Subcutaneous preadipocyte (primary cell): ENCODE data around the gene HOXB3. TPM values are rescaled to one million over a fixed set of nuclear protein-coding genes. Genes with fewer than 3 reads are reported as not detected.
A peak's percentile ranks its signal among the peaks of the same experiment; 100 is the strongest.

Source experiments
- small RNA-seq: library from RNA; depleted of rRNA; stranded (forward); fragments of <200 nt; gene quantifications from one replicate; pipeline ENCODE3, GENCODE V24; 2012
- total RNA-seq: library from RNA; depleted of rRNA; stranded (reverse); fragments of >200 nt; gene quantifications from 2 replicates; pipeline ENCODE4 v1.2.3, GENCODE V29; 2012

The HOXB3 gene
- 5.1 and 9.8 TPM in 2 replicates for total RNA-seq

DNA sequence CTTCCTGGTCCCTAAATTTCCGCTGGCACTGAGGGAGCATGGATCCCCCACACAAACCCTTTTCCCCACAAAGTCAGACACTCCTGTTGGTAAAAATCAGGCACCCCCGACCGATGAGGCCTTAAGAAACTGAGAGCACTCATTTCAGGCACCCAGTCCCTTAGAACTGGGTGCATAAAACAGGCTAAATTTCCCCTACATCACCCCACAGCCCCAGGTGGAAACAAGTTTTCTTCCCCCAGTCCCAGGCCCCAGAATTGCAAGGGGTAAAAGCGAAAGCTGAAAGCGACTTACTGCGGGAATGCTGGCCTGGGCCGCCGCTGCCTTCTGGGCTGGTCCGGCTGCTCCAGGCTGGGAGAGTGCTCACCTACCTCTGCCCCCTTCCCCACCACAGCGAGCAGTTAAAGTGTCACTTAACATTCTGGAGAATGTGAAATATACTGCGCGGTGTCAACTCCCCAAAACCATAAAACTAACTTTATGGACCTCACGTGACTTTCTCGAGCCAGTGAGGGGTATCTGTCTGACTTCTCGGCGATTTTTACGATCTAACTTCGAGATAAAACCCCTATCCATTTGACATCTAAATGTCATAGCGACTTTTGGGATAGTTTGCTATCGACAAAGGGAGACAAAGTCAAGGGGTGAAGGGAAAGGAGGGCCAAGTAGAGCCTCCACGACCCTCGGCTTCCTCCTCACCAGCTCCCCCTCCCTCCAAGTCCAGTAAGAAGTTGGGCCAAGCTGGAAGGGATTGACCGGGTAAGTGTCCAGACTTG, at the start of gene HOXB3:
Gene HOXB3, minus strand, starts transcription at position 411 of the 776 bp plus-strand sequence. CDS start 37,767 bp downstream, outside the sequence.

DNA sequence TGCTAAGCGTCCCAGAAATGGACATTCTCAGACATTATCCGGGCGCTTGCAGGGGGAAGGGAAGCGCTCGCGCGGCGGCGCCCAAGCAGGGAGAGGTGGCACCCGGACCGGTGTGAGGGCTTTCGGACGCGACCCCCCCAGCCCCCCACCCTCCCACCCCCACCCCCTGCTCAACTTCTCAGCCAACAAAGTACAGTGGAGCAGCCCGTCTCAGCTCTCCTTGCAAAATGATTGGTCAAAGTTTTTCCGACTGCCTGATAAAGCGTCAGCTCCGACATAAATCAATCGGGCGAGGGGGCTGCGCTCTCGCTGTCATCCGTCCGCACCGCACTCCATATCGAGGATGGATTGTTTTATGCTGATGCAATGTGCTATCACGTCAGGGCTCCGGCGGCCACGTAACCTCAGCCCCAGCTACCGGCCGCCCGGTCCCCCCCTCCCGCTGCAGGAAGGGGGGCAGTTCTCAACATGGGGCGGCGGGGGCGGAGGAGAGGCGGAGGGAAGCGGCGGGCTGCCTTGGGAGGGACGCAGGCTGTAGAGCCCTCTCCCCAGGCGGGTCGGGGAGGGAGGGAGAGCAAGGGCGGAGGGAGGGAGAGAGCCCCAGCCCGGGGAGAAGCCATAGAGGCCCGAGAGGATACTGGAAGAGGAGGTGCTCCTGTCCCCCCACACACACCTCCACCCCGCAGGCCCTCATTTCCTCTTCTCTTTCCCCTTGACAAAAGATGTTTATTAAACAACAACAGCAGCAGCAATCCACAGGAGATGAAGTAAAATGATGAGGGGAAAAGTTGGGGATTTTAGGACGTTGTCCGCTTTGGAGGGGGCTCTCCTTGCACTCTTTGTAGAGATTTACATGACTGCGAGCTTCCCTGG, 36.4 kb upstream of the HOXB3 start, which contains the start of gene HOXB9:
Gene HOXB9, minus strand, starts transcription at position 114 of the 873 bp plus-strand sequence. Its CDS starts 89 bp downstream, at position 25.

DNA sequence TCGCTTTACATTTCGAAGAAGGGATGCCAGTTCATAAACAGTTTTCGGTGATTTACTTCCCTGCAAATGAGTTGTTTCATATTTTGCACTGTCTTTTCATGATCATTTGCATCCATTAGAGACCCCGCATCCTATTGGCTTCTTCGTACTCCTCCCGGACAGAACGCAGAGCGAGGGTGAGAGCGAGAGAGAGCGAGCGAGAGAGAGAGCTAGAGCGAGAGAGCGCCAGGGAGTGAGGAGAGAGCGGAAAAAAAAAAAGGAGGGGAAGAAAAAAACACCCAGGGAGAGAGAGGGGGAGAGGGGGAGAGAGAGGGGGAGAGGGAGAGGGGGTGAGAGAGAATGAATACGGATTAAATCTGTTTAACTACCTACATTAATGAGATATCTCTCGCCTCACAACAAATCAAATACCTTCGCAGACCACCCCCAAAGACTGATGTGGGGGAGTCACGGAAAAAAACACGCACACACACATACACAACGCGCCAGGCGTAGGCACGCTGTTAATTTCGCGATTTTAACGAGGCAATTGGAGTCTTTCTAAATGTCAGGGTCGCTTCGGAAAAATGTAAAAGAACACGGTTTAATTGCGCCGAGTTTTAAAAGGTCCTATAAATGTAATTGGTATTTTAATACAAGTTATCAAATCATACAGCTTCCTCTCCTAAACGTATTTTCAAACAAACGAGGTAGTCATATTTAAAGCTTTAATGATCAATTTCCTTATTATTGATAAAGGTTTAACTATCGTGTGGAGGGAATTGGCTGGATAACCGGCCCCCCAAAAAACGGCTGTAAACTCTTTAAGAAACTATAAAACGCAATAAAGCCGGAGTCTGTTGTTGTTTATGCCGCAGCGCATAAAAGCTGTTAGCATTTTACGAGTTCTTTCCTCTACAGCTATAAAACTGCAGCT, 25.3 kb upstream of the HOXB3 start, which contains the start of gene HOXB8:
Gene HOXB8, minus strand, starts transcription at position 246 of the 916 bp plus-strand sequence. CDS start 588 bp downstream, outside the sequence.

DNA sequence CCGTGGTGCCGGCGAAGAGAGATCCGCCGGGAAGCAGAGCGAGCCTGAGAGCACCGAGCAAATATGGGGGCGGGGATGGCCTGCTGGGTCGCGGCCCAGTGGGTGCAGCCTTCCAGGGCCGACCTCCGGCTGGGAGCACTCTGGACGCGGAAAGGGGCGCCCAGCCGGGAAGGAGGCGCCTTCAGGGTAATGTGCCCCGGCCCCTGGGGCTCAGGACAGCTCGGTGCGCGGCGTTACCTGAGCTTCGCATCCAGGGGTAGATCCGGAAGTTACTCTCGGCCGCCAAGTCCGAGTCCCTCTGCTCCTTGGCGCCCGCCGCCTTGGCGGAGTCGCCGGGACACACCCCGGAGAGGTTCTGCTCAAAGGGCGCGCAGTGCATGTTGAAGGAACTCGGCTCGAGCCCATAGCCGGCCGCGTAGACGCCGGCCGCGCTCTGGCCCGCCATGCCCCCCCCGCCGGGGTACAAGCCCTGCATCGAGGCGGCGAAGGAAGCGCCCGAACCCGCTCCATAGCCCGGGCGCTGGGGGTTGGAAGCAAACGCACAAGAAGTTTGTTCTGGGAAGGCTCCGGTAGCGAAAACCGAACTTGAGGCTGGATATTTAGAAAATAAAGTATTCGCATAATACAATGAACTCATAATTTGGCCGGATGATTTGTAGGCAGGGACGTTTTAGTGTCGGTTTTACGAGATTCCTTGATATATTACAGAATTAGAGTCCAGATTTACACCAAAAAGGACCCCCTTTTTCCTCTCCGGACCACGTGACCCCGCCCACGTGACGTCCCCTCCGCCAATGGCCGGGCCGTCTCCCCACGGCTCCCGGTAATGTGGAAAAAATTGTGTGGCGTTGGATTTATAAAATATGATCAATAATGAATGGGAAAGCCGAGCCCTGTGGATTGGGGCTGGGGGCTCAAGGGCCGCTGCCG, 20.5 kb upstream of the HOXB3 start, which contains the start of gene HOXB7:
Gene HOXB7, minus strand, starts transcription at position 736 of the 930 bp plus-strand sequence. Its CDS starts 99 bp downstream, at position 637.

DNA sequence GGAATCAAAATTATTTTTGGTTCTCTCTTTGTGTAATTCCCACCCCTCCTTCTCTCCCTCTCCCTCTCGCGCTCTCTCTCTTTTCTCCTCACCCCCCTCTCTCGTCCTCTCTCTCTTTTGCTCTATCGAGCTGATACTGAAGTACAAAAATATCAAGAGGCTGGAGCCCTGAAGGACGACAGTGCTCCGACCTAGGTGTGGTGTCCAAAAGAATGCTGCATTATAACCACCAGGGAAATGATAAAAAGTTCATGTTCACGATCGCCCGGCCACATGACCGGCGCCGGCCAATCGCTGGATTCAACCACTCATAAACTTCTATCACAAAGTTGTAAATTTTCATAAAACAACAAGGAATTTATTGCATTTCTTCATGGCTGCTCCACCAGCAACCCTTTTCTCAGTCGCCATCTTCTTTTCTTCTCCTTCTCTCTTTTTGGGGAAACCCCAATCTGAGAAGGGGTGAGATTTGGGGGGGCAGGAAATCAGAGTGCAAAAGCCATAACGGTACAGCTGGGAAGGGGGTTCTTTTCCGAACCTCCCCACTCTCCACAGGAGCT, 14.8 kb upstream of the HOXB3 start, which contains the start of gene HOXB6:
Gene HOXB6, minus strand, starts transcription at position 217 of the 560 bp plus-strand sequence. CDS start 6,836 bp downstream, outside the sequence.

DNA sequence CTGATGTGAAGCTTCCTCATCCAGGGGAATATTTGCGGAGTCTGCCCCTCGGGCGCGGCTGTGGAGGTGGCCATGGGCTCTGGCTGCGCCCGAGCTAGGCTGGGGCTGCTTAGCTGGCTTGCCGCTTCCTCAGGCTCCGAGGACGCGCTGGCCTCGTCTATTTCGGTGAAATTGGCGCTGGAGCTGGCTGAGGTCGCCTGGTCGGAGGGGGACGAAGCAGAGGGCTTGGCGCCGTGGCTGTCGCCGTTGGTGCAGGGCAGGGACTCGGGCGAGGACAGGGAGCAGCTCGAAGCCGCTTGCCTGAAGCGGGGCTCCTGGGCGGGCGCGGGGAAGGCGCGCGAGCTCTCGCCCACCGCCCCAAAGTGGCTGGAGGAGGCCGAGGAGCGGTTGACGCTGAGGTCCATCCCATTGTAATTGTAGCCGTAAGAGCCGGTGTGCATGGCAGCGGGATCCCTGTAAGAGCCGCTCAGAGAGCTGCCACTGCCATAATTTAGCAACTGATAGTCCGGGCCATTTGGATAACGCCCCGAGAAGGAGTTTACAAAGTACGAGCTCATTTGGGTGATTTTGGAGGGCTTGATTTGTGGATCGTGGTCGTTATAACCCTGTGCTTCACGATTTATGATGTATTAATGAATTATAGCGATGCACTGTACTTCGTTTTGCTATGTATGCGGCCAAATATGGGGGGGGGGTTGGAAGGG, 3.2 kb upstream of the HOXB3 start, which contains the start of gene HOXB5:
Gene HOXB5, minus strand, starts transcription at position 654 of the 704 bp plus-strand sequence. Its CDS starts 97 bp downstream, at position 557.

DNA sequence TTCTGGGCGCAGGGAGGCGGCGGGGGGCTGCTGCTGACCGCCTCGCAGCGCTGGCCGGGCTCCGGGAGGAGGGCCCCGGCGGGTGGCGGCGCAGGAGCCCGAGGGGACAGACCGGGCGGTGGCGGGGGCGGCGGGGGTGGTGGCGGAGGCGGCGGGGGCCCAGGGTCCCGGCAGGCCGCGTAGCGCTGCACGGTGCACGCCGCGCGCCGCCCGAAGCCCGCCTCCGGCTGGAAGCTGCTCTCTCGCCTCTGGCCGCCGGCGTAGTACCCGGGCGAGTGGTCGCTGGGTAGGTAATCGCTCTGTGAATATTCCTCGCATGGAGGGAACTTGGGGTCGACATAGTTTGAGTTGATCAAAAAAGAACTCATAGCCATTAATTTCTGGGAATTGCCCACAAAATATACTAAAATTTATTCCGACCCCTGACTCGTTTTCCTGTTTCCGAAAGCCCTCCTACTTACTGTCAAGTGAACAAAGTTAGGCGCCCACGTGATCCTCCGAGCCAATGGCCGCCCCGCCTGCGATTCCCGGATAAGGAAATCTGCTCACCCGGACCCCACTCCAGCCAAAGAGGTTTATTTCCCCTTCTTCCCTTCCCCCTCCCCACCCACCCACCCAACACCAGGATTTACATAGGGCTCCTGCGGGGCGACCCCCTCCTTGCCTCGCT, 12.0 kb downstream of the HOXB3 start, which contains the start of gene HOXB4:
Gene HOXB4, minus strand, starts transcription at position 405 of the 670 bp plus-strand sequence. Its CDS starts 31 bp downstream, at position 374.

DNA sequence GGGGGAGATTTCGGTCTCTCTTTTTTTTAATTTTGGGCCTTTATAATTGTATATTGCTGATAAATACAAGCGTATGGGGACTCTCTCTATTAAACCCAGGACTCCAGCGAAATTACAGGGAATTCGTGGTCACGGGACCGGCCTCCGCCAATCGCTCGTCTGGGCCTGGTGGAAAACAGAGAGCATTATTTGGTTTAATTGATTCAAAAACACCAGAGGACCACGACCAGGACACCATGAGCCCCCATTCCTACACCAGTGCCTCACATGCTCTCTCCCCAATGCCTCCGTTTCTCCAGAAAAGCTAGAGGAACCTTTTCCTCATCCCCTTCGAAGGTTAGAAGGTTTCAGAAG, 45.0 kb downstream of the HOXB3 start, which contains the start of gene HOXB2:
Gene HOXB2, minus strand, starts transcription at position 88 of the 354 bp plus-strand sequence. CDS start 198 bp downstream, outside the sequence.

DNA sequence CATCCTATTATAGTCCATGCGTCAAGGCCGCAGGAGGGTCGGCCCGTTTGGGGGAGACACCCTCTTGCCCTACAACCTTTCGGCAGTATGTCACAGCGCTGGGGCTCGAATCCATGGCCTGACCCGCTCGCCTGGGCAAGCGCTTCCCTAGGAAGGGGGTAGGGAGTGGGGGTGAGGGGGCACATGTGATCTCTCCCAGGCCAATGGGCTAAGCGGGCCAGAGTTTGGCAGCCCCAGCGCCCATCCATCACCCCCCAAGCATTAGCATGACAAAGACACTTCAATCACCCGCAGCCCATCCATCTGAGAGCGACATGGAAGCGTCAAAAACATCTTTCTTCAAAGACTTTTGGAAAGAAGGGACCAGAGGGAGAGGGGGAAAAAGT, 59.2 kb downstream of the HOXB3 start, which contains the start of gene HOXB1:
Gene HOXB1, minus strand, starts transcription at position 125 of the 386 bp plus-strand sequence. Its CDS starts 107 bp downstream, at position 18.

Small RNA genes lying within 50 kb of the gene (small RNA-seq; reads per million reads assigned to genes)
- 2.9 reads per million, percentile 86 among the genes with 10 or more reads in this experiment for gene MIR196A1

Other genes starting within 250 kb of the HOXB3 start
- not detected in 2 replicates for gene SKAP1, start 160.0 kb downstream of the HOXB3 start, total RNA-seq
- gene HOXB1, start 59.2 kb downstream of the HOXB3 start, total RNA-seq: not detected in 2 replicates
- 5.9 and 10.8 TPM in 2 replicates for gene HOXB2, start 45.1 kb downstream of the HOXB3 start, total RNA-seq
- 3.3 and 4.7 TPM in 2 replicates for gene HOXB4, start 11.9 kb downstream of the HOXB3 start, total RNA-seq
- gene HOXB5, start 3.5 kb upstream of the HOXB3 start, total RNA-seq: 0.39 and 0.73 TPM in 2 replicates
- gene HOXB6, start 14.7 kb upstream of the HOXB3 start, total RNA-seq: 8.8 and 11.0 TPM in 2 replicates
- 3.5 and 4.0 TPM in 2 replicates for gene HOXB7, start 20.8 kb upstream of the HOXB3 start, total RNA-seq
- gene HOXB8, start 25.1 kb upstream of the HOXB3 start, total RNA-seq: 0.20 and 1.5 TPM in 2 replicates
- 0.37 TPM in 1 of 2 replicates, not detected in the other for gene HOXB9, start 36.1 kb upstream of the HOXB3 start, total RNA-seq
- gene PRAC1, start 132.3 kb upstream of the HOXB3 start, total RNA-seq: not detected in 2 replicates
- not detected in 2 replicates for gene PRAC2, start 132.9 kb upstream of the HOXB3 start, total RNA-seq
- under 0.01 TPM in 1 of 2 replicates, not detected in the other for gene HOXB13, start 138.5 kb upstream of the HOXB3 start, total RNA-seq
- gene TTLL6, start 227.0 kb upstream of the HOXB3 start, total RNA-seq: not detected in 2 replicates
- 61.8 and 64.3 TPM in 2 replicates for gene CALCOCO2, start 240.8 kb upstream of the HOXB3 start, total RNA-seq